Mesodermal cell (in vitro differentiated cells): Measurements from ENCODE around the gene PRKCA.

Source experiments
- H3K27ac ChIP-seq: 2 replicates; pipeline ENCODE4 v1.7.0; 2013; ENCODE audit warnings: mild to moderate bottlenecking, low read depth, low read length, moderate library complexity; ENCODE audit not compliant: severe bottlenecking
- H3K36me3 ChIP-seq: 2 replicates; pipeline ENCODE4 v1.7.1; 2013; ENCODE audit warnings: mild to moderate bottlenecking, low read length, moderate library complexity; ENCODE audit not compliant: control insufficient read depth, insufficient read depth
- H3K4me1 ChIP-seq: one replicate; pipeline ENCODE4 v1.7.1; 2013; ENCODE audit warnings: mild to moderate bottlenecking, low read length; ENCODE audit not compliant: insufficient read depth, control insufficient read depth, poor library complexity, severe bottlenecking
- H3K4me3 ChIP-seq: 2 replicates; pipeline ENCODE4 v1.7.0; 2013; ENCODE audit warnings: low read length, control low read depth, mild to moderate bottlenecking; ENCODE audit not compliant: insufficient read depth, poor library complexity, severe bottlenecking; ENCODE audit errors: extremely low read depth
- H3K9me3 ChIP-seq: 2 replicates; pipeline ENCODE4 v1.7.1; 2013; ENCODE audit warnings: mild to moderate bottlenecking, low read length, moderate library complexity; ENCODE audit not compliant: control insufficient read depth
- WGBS, 2 experiments: methylation state at CpG; one replicate each; pipeline ENCODE4 v1.1.5; 2013; ENCODE audit warnings: missing lambda C conversion rate in 2 of 2; ENCODE audit not compliant: insufficient coverage in 2 of 2; 5-methylcytosine and 5-hydroxymethylcytosine counted together

Gene PRKCA

GRCh38 chr17:66401364-66401763 is 99.0 kb downstream of the PRKCA start:
- no peaks in the 10 kb centered on the region for H3K9me3 ChIP-seq
- H3K4me1 ChIP-seq: no peaks in the 10 kb centered on the region
- no peak overlapping the region for H3K27ac ChIP-seq
- H3K4me3 ChIP-seq: no peak overlapping the region
- H3K36me3 ChIP-seq: no peaks in the 10 kb centered on the region
- 92 to 95% methylated on average over 4 of the region's 4 CpGs for WGBS, 2 experiments

GRCh38 chr17:66403846-66404556 is 101.6 kb downstream of the PRKCA start:
- WGBS, 2 experiments: 60 to 68% methylated on average over 7 of the region's 8 CpGs
- Histone ChIP-seq H3K27ac (no peak overlapping the region), H3K4me3 (no peak overlapping the region), H3K9me3 (no peaks in the 10 kb centered on the region), H3K4me1 (no peaks in the 10 kb centered on the region), H3K36me3 (no peaks in the 10 kb centered on the region)

GRCh38 chr17:66405836-66406677 is 103.6 kb downstream of the PRKCA start:
- H3K9me3 ChIP-seq: no peaks in the 10 kb centered on the region
- H3K4me1 ChIP-seq: no peaks in the 10 kb centered on the region
- 78% methylated on average over 3 of the region's 6 CpGs; no CpG with 5 or more reads in 1 of the 2 experiments for WGBS, 2 experiments
- no peak overlapping the region for H3K4me3 ChIP-seq
- no peaks in the 10 kb centered on the region for H3K36me3 ChIP-seq
- H3K27ac ChIP-seq: no peak overlapping the region

GRCh38 chr17:66406701-66407644 is 104.6 kb downstream of the PRKCA start:
- Histone ChIP-seq H3K36me3 (no peaks in the 10 kb centered on the region), H3K9me3 (no peaks in the 10 kb centered on the region), H3K27ac (no peak overlapping the region), H3K4me3 (no peak overlapping the region), H3K4me1 (peaks cover 3% of the 10 kb centered on the region)
- 84 to 95% methylated on average over 5 to 6 of the region's 12 CpGs for WGBS, 2 experiments

GRCh38 chr17:66407864-66408263 is 105.5 kb downstream of the PRKCA start:
- Histone ChIP-seq H3K27ac (no peak overlapping the region), H3K9me3 (no peaks in the 10 kb centered on the region), H3K36me3 (no peaks in the 10 kb centered on the region), H3K4me3 (no peak overlapping the region), H3K4me1 (peaks cover 3% of the 10 kb centered on the region)
- 81 to 100% methylated on average over 1 to 2 of the region's 4 CpGs for WGBS, 2 experiments

- Histone ChIP-seq H3K36me3 (no peaks in the 10 kb centered on the region), H3K27ac (no peak overlapping the region), H3K4me1 (peaks cover 3% of the 10 kb centered on the region), H3K4me3 (no peak overlapping the region), H3K9me3 (no peaks in the 10 kb centered on the region)
- WGBS, 2 experiments: 79 to 83% methylated on average over 3 to 5 of the region's 6 CpGs
Measured at GRCh38 chr17:66411520-66411919, 109.1 kb downstream of the PRKCA start.

- Histone ChIP-seq H3K4me3 (no peak overlapping the region), H3K27ac (no peak overlapping the region), H3K9me3 (no peaks in the 10 kb centered on the region), H3K4me1 (peaks cover 3% of the 10 kb centered on the region), H3K36me3 (no peaks in the 10 kb centered on the region)
- WGBS, 2 experiments: 91 to 92% methylated on average over 4 to 7 of the region's 8 CpGs
Measured at GRCh38 chr17:66412857-66413558, 110.6 kb downstream of the PRKCA start.

GRCh38 chr17:66413559-66414520 is 111.4 kb downstream of the PRKCA start:
- no peaks in the 10 kb centered on the region for H3K36me3 ChIP-seq
- peaks cover 3% of the 10 kb centered on the region for H3K4me1 ChIP-seq
- no peak overlapping the region for H3K4me3 ChIP-seq
- WGBS, 2 experiments: 76 to 87% methylated on average over 7 to 9 of the region's 13 CpGs
- no peaks in the 10 kb centered on the region for H3K9me3 ChIP-seq
- no peak overlapping the region for H3K27ac ChIP-seq

GRCh38 chr17:66414561-66415175 is 112.3 kb downstream of the PRKCA start:
- no peak overlapping the region for H3K27ac ChIP-seq
- H3K4me3 ChIP-seq: no peak overlapping the region
- WGBS, 2 experiments: no CpG with 5 or more reads among the region's 4 CpGs
- H3K4me1 ChIP-seq: peaks cover 3% of the 10 kb centered on the region
- H3K36me3 ChIP-seq: no peaks in the 10 kb centered on the region
- no peaks in the 10 kb centered on the region for H3K9me3 ChIP-seq
